Measurements from ENCODE around the gene CRY2. TPM values are rescaled to one million over a fixed set of nuclear protein-coding genes. Genes with fewer than 3 reads are reported as not detected.

The CRY2 gene
- polyA plus RNA-seq, 3 donors: 25.2 to 28.8 (median 27.9) TPM

DNA sequence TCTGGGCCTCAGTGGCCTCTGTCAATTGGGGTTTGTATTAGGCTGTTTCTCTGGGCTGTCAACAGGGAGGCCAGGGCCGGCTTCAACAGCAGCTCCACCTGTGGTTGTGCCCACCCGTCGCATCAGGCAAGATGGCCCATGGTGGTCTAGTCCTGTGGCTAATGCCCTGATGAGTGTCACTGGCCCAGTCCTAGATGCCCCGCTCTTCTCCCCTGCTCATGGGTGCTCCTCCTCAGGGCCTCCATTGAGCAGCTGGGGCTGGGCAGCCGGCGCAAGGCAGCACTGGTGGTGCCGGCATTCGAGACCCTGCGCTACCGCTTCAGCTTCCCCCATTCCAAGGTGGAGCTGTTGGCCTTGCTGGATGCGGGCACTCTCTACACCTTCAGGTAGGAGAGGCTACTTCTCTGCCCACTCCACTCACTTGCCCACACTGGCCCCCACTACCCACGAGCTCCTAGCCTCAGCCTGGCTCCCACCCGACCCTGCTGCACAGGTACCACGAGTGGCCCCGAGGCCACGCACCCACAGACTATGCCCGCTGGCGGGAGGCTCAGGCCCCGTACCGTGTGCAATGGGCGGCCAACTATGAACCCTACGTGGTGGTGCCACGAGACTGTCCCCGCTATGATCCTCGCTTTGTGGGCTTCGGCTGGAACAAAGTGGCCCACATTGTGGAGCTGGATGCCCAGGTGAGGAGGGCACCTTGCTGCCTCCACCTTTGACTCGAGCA is 80.6 kb downstream of the CRY2 start:
- no peak for DNase-seq (ENCODE audit: low read depth in 3 of 3, low spot score in 2 of 3)

DNA sequence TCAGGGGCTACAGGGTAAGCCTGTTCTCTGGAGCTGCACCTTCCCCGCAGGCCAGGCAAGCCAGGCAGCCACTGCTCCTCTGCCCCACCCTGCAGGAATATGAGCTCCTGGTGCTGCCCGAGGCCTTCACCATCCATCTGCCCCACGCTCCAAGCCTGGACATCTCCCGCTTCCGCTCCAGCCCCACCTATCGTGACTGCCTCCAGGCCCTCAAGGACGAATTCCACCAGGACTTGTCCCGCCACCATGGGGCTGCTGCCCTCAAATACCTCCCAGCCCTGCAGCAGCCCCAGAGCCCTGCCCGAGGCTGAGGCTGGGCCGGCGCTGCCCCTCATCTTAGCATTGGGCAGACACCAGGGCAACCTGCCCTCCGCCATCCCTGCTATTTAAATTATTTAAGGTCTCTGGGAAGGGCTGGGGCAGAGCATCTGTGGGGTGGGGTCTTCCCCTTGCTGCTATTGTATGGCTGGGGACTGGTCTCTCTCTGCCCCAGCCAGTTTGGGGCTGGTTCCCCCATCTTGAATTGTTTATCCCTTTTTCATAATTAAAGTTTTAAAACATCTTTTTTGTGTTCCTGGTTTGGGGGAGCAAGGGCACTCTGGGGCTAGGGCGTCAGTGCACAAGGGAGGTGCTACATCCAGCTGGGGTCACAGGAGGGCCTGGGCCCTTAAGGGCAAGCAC is 81.4 kb downstream of the CRY2 start:
- no peak for DNase-seq (ENCODE audit: low read depth in 3 of 3, low spot score in 2 of 3)

- no peak for DNase-seq (ENCODE audit: low read depth in 3 of 3, low spot score in 2 of 3)
Observed at GRCh38 chr11:45929486-45930030, 82.3 kb downstream of the CRY2 start.

- DNase-seq (ENCODE audit: low read depth in 3 of 3, low spot score in 2 of 3): no peak
Observed at GRCh38 chr11:45930031-45930794, 82.9 kb downstream of the CRY2 start.

DNA sequence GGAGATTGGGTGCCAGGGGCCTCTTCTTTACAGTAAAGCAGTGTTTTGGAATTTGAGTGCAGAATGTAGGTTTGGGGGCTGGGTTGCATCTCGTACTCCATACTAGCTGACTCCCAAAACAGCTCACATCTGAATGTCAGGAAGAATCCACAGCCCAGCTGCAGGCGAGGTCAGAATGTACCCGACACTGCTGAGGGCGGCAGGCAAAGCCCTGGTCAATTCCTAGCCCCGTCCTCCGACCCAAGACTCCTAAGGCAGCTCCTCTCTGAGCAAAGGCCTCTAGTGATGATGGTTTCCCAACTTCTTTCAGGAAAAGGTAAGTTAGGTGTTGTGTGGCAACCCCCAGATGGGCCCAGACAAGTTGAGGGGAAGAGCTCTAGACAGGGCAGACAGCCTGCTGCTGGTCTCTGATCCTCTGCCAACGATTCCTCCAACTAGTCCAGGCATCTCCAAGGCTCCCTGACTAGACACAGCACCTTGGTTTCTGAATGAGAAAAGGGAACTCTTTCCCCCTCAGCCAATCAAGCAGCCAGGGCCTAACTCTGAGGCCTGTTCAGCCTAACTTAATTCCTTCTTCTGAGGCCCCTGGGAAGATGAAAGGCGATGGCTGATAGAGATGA is 83.8 kb downstream of the CRY2 start:
- no peak for DNase-seq (ENCODE audit: low read depth in 3 of 3, low spot score in 2 of 3)

- no peak for DNase-seq (ENCODE audit: low read depth in 3 of 3, low spot score in 2 of 3)
Observed at GRCh38 chr11:45931739-45932138, 84.5 kb downstream of the CRY2 start.

DNA sequence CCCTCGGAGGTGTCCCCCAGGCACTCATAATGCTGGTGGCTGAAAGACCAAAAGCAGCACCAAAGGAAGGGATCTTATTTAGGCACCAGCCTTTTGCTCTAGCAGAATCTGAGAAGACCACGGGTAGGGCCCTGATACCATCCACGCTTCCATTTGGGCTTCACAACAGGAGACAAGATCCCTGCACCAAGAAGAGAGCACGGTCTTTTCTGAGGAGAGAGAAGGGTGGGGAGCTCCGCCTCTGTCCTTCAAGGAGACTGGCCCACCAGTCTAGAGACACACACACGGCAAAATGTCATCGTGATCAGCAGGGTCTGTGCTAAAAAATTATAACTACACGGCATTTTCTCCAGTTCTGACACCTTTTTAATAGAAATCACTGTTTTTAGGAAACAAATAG is 84.9 kb downstream of the CRY2 start:
- no peak for DNase-seq (ENCODE audit: low read depth in 3 of 3, low spot score in 2 of 3)

Other genes starting within 250 kb of the CRY2 start
- gene CHST1, start 181.9 kb upstream of the CRY2 start, polyA plus RNA-seq (ENCODE audit: insufficient read length in 3 of 3): 1 to 10 TPM; 6.3 to 7.5 (median 7.2) TPM
- gene SLC35C1, start 42.3 kb upstream of the CRY2 start, polyA plus RNA-seq (ENCODE audit: insufficient read length in 3 of 3): 1 to 10 TPM; 6.1 to 8.3 (median 6.6) TPM
- 1 to 10 TPM; 8.3 to 8.8 (median 8.4) TPM for gene MAPK8IP1, start 38.2 kb downstream of the CRY2 start, polyA plus RNA-seq (ENCODE audit: insufficient read length in 3 of 3)
- gene FREY1, start 59.8 kb downstream of the CRY2 start, polyA plus RNA-seq (ENCODE audit: insufficient read length in 3 of 3): under 1 TPM; 0.32 to 0.45 (median 0.32) TPM
- gene PEX16, start 70.4 kb downstream of the CRY2 start, polyA plus RNA-seq (ENCODE audit: insufficient read length in 3 of 3): 10 to 100 TPM; 13.5 to 20.9 (median 16.1) TPM
- 10 to 100 TPM; 15.6 to 18.9 (median 17.1) TPM for gene LARGE2, start 75.2 kb downstream of the CRY2 start, polyA plus RNA-seq (ENCODE audit: insufficient read length in 3 of 3)

All from right renal cortex interstitium (tissue), 3 donors.